Measurements from ENCODE around the gene P2RY14. TPM values are rescaled to one million over a fixed set of nuclear protein-coding genes. Genes with fewer than 3 reads are reported as not detected.

The P2RY14 gene
- total RNA-seq, 1 donor from 2014 or later: 0.11 TPM

- H3K79me2 ChIP-seq (ENCODE audit: insufficient read depth, low read length): no peaks in the 10 kb centered on the region
- DNase-seq (ENCODE audit: low read depth) (no peak), FAIRE-seq (no peak)
These were observed 17.9 kb upstream of the P2RY14 start for GRCh38 chr3:151296226-151296625.

DNA sequence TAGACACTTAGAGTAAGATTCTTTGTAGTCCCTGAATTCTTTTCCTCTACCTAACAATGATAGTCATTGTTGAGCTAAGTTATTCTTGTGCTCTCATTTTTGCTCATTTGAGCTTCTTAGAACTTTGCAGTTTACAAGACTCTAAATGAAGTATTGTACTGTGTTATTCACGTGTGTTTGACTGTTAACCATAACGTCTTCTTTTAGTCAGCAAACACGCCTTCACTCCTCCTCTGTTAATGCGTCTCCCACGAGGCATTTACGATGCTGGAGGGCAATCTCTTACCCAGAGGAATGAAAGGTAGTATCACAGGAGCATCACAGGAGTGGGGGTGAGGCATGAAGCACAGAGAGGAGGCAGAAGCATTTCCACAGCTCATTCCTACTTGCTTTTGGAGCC lies 14.8 kb upstream of the P2RY14 start:
- H2AFZ ChIP-seq (ENCODE audit: low read depth, low read length): no peak overlapping the region
- Mint-ChIP-seq H3K9me3 (ENCODE audit: unreplicated experiment) (no peaks in the 10 kb centered on the region), H3K27me3 (ENCODE audit: low read depth, unreplicated experiment) (no peaks in the 10 kb centered on the region), H3K4me1 (ENCODE audit: low read depth, unreplicated experiment) (peaks cover 7% of the 10 kb centered on the region), H3K27ac (ENCODE audit: unreplicated experiment) (no peak overlapping the region), H3K36me3 (ENCODE audit: low read depth, unreplicated experiment) (no peaks in the 10 kb centered on the region), H3K4me3 (ENCODE audit: unreplicated experiment) (no peak overlapping the region)
- H3K9ac ChIP-seq (ENCODE audit: low read length): no peak overlapping the region
- no peaks in the 10 kb centered on the region for H3K4me1 ChIP-seq (ENCODE audit: insufficient read depth, low read length)
- TF ChIP-seq EZH2 (IDR thresholded peaks at IDR 0.05; ENCODE audit: insufficient read depth, low read length): no peak
- TF ChIP-seq, protein P1, sequence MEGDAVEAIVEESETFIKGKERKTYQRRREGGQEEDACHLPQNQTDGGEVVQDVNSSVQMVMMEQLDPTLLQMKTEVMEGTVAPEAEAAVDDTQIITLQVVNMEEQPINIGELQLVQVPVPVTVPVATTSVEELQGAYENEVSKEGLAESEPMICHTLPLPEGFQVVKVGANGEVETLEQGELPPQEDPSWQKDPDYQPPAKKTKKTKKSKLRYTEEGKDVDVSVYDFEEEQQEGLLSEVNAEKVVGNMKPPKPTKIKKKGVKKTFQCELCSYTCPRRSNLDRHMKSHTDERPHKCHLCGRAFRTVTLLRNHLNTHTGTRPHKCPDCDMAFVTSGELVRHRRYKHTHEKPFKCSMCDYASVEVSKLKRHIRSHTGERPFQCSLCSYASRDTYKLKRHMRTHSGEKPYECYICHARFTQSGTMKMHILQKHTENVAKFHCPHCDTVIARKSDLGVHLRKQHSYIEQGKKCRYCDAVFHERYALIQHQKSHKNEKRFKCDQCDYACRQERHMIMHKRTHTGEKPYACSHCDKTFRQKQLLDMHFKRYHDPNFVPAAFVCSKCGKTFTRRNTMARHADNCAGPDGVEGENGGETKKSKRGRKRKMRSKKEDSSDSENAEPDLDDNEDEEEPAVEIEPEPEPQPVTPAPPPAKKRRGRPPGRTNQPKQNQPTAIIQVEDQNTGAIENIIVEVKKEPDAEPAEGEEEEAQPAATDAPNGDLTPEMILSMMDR (IDR thresholded peaks at IDR 0.05; ENCODE audit: insufficient read depth, low read depth, low read length): no peak
- no peak overlapping the region for H3K4me3 ChIP-seq (ENCODE audit: insufficient read depth, low read depth, low read length)
- no peaks in the 10 kb centered on the region for H3K79me2 ChIP-seq (ENCODE audit: insufficient read depth, low read length)
- no peaks in the 10 kb centered on the region for H3K9me3 ChIP-seq (ENCODE audit: insufficient read depth, low read depth, low read length)
- no peaks in the 10 kb centered on the region for H4K20me1 ChIP-seq (ENCODE audit: insufficient read depth, low read length)
- H3K27me3 ChIP-seq (ENCODE audit: insufficient read depth, low read length): peaks cover under 1% of the 10 kb centered on the region
- H3K4me2 ChIP-seq (ENCODE audit: low read length): no peak overlapping the region
- H3K27ac ChIP-seq (ENCODE audit: low read depth, low read length): no peak overlapping the region
- FAIRE-seq: no peak
- no peaks in the 10 kb centered on the region for H3K36me3 ChIP-seq (ENCODE audit: insufficient read depth, low read length)
- DNase-seq (ENCODE audit: low read depth): no peak

More at GRCh38 chr3:151296226-151296625, 17.9 kb upstream of the P2RY14 start:
- H3K4me1 ChIP-seq (ENCODE audit: insufficient read depth, low read length): no peaks in the 10 kb centered on the region
- Mint-ChIP-seq H3K4me3 (ENCODE audit: unreplicated experiment) (peak overlapping the region; percentile 55), H3K27ac (ENCODE audit: unreplicated experiment) (no peak overlapping the region), H3K9me3 (ENCODE audit: unreplicated experiment) (no peaks in the 10 kb centered on the region), H3K27me3 (ENCODE audit: low read depth, unreplicated experiment) (no peaks in the 10 kb centered on the region), H3K4me1 (ENCODE audit: low read depth, unreplicated experiment) (peaks cover 14% of the 10 kb centered on the region), H3K36me3 (ENCODE audit: low read depth, unreplicated experiment) (no peaks in the 10 kb centered on the region)
- no peak overlapping the region for H3K9ac ChIP-seq (ENCODE audit: low read length)
- H3K27me3 ChIP-seq (ENCODE audit: insufficient read depth, low read length): peaks cover 2% of the 10 kb centered on the region
- TF ChIP-seq, protein P1 (IDR thresholded peaks at IDR 0.05; ENCODE audit: insufficient read depth, low read depth, low read length): no peak
- H3K4me3 ChIP-seq (ENCODE audit: insufficient read depth, low read depth, low read length): no peak overlapping the region
- H3K27ac ChIP-seq (ENCODE audit: low read depth, low read length): no peak overlapping the region
- H4K20me1 ChIP-seq (ENCODE audit: insufficient read depth, low read length): no peaks in the 10 kb centered on the region
- no peak overlapping the region for H2AFZ ChIP-seq (ENCODE audit: low read depth, low read length)
- H3K4me2 ChIP-seq (ENCODE audit: low read length): no peak overlapping the region
- no peaks in the 10 kb centered on the region for H3K36me3 ChIP-seq (ENCODE audit: insufficient read depth, low read length)
- no peaks in the 10 kb centered on the region for H3K9me3 ChIP-seq (ENCODE audit: insufficient read depth, low read depth, low read length)

DNA sequence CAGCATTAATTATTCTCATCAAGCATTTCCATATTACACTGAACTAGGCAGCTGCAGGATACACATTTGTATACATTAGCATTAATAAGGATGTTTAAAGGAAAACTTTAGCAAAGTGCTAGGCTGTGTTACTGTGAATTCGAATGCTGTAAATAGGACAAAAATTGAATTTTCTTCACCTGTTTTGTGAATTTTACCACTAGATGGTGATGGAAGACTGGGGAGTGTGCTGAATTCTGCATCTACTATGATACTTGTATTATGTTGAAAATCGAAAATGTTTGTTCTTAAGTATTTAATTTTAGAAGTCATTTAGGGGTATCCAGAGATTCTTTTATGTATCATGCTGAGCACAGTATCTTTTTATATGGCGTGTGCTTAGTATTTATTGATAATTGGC lies 12.3 kb upstream of the P2RY14 start:
- Histone ChIP-seq H3K27me3 (ENCODE audit: insufficient read depth, low read length) (no peaks in the 10 kb centered on the region), H3K27ac (ENCODE audit: low read depth, low read length) (no peak overlapping the region), H3K4me2 (ENCODE audit: low read length) (no peak overlapping the region), H3K4me3 (ENCODE audit: insufficient read depth, low read depth, low read length) (no peak overlapping the region), H3K79me2 (ENCODE audit: insufficient read depth, low read length) (no peaks in the 10 kb centered on the region), H2AFZ (ENCODE audit: low read depth, low read length) (no peak overlapping the region), H3K36me3 (ENCODE audit: insufficient read depth, low read length) (no peaks in the 10 kb centered on the region), H3K4me1 (ENCODE audit: insufficient read depth, low read length) (no peaks in the 10 kb centered on the region), H3K9ac (ENCODE audit: low read length) (no peak overlapping the region), H3K9me3 (ENCODE audit: insufficient read depth, low read depth, low read length) (no peaks in the 10 kb centered on the region), H4K20me1 (ENCODE audit: insufficient read depth, low read length) (no peaks in the 10 kb centered on the region)
- TF ChIP-seq EZH2 (IDR thresholded peaks at IDR 0.05; ENCODE audit: insufficient read depth, low read length): no peak
- TF ChIP-seq, protein P1 (IDR thresholded peaks at IDR 0.05; ENCODE audit: insufficient read depth, low read depth, low read length): peak; percentile 49
- no peaks in the 10 kb centered on the region for H3K9me3 Mint-ChIP-seq (ENCODE audit: unreplicated experiment)
- peaks cover 5% of the 10 kb centered on the region for H3K4me1 Mint-ChIP-seq (ENCODE audit: low read depth, unreplicated experiment)
- no peak overlapping the region for H3K4me3 Mint-ChIP-seq (ENCODE audit: unreplicated experiment)
- H3K36me3 Mint-ChIP-seq (ENCODE audit: low read depth, unreplicated experiment): no peaks in the 10 kb centered on the region
- no peaks in the 10 kb centered on the region for H3K27me3 Mint-ChIP-seq (ENCODE audit: low read depth, unreplicated experiment)
- FAIRE-seq (peak; percentile 41), DNase-seq (ENCODE audit: low read depth) (no peak)
- no peak overlapping the region for H3K27ac Mint-ChIP-seq (ENCODE audit: unreplicated experiment)

Measured in astrocyte (in vitro differentiated cells and primary cell).